Trophoblast cell (in vitro differentiated cells and primary cell): ENCODE data around the gene PFKFB3.

Source experiments
- DNase-seq, 2 donors: peaks; one replicate each; pipeline ENCODE4 v3.0.0-alpha.2; 2016
- H2AFZ ChIP-seq: 2 replicates; pipeline ENCODE4 v1.6.1; 2013; ENCODE audit warnings: low read length, moderate library complexity, mild to moderate bottlenecking; ENCODE audit not compliant: insufficient read depth, poor library complexity
- H2AK5ac ChIP-seq: 2 replicates; pipeline ENCODE4 v1.6.1; 2013; ENCODE audit warnings: mild to moderate bottlenecking, low read length
- H2BK120ac ChIP-seq: 2 replicates; pipeline ENCODE4 v1.6.1; 2013; ENCODE audit warnings: low read length, mild to moderate bottlenecking, moderate library complexity; ENCODE audit not compliant: insufficient read depth, poor library complexity
- H2BK12ac ChIP-seq: 2 replicates; pipeline ENCODE4 v1.6.1; 2013; ENCODE audit warnings: mild to moderate bottlenecking, low read length, moderate library complexity
- H2BK5ac ChIP-seq: 2 replicates; pipeline ENCODE4 v1.6.1; 2013; ENCODE audit warnings: low read length, low read depth, moderate library complexity, mild to moderate bottlenecking; ENCODE audit not compliant: poor library complexity
- H3K14ac ChIP-seq: 2 replicates; pipeline ENCODE4 v1.6.1; 2013; ENCODE audit warnings: mild to moderate bottlenecking, low read length
- H3K18ac ChIP-seq: 2 replicates; pipeline ENCODE4 v1.6.1; 2013; ENCODE audit warnings: mild to moderate bottlenecking, low read length
- H3K23ac ChIP-seq: 2 replicates; pipeline ENCODE4 v1.6.1; 2013; ENCODE audit warnings: low read length
- H3K27ac ChIP-seq: 2 replicates; pipeline ENCODE4 v1.5.1; 2013; ENCODE audit warnings: low read depth, mild to moderate bottlenecking, inconsistent platforms, low read length, moderate library complexity
- H3K27me3 ChIP-seq: 2 replicates; pipeline ENCODE4 v1.6.1; 2013; ENCODE audit warnings: inconsistent platforms, mild to moderate bottlenecking, low read length, moderate library complexity; ENCODE audit not compliant: insufficient read depth
- H3K36me3 ChIP-seq, 2 experiments: 1 replicate in 1 of 2; 2 replicates in 1 of 2; pipeline ENCODE4 v1.6.1; 2013; ENCODE audit warnings: low read length in 2 of 2, mild to moderate bottlenecking in 2 of 2, moderate library complexity in 1 of 2; ENCODE audit not compliant: insufficient read depth in 2 of 2, control insufficient read depth in 1 of 2
- H3K4ac ChIP-seq: 2 replicates; pipeline ENCODE4 v1.6.1; 2013; ENCODE audit warnings: low read depth, mild to moderate bottlenecking, low read length, moderate library complexity
- H3K4me1 ChIP-seq, 2 experiments: 1 replicate in 1 of 2; 2 replicates in 1 of 2; pipeline ENCODE4 v1.6.1; 2013; ENCODE audit warnings: low read length in 2 of 2, mild to moderate bottlenecking in 2 of 2, moderate library complexity in 1 of 2; ENCODE audit not compliant: insufficient read depth in 2 of 2, control insufficient read depth in 1 of 2
- H3K4me2 ChIP-seq: 2 replicates; pipeline ENCODE4 v1.6.1; 2013; ENCODE audit warnings: inconsistent platforms, mild to moderate bottlenecking, low read length, moderate library complexity
- H3K4me3 ChIP-seq: 2 replicates; pipeline ENCODE4 v1.5.1; 2013; ENCODE audit warnings: mild to moderate bottlenecking, low read depth, low read length, inconsistent platforms
- H3K79me1 ChIP-seq: one replicate; pipeline ENCODE4 v1.6.1; 2013; ENCODE audit warnings: low read length
- H3K79me2 ChIP-seq: 2 replicates; pipeline ENCODE4 v1.6.1; 2013; ENCODE audit warnings: low read length, mild to moderate bottlenecking; ENCODE audit not compliant: control insufficient read depth, insufficient read depth, poor library complexity
- H3K9ac ChIP-seq: 2 replicates; pipeline ENCODE4 v1.6.1; 2013; ENCODE audit warnings: mild to moderate bottlenecking, low read length
- H3K9me3 ChIP-seq: 2 replicates; pipeline ENCODE4 v1.6.1; 2013; ENCODE audit warnings: low read depth, mild to moderate bottlenecking, control low read depth, inconsistent platforms, low read length; ENCODE audit not compliant: insufficient read depth
- H4K12ac ChIP-seq: 2 replicates; pipeline ENCODE4 v1.6.1; 2013; ENCODE audit warnings: low read depth, mild to moderate bottlenecking, low read length, moderate library complexity
- H4K8ac ChIP-seq: 2 replicates; pipeline ENCODE4 v1.6.1; 2013; ENCODE audit warnings: low read depth, mild to moderate bottlenecking, low read length, moderate library complexity
- H4K91ac ChIP-seq: one replicate; pipeline ENCODE4 v1.6.1; 2013; ENCODE audit warnings: low read depth, mild to moderate bottlenecking, low read length, moderate library complexity
- WGBS: extraction: QIAGEN DNeasy Blood & Tissue Kit; methylation state at CpG from one replicate; pipeline ENCODE4 v1.1.7; 2013; ENCODE audit warnings: missing lambda C conversion rate; ENCODE audit not compliant: insufficient read length, insufficient coverage; ENCODE audit errors: extremely low coverage; 5-methylcytosine and 5-hydroxymethylcytosine counted together

The PFKFB3 gene

GRCh38 chr10:6161921-6162320, 40.8 kb upstream of the PFKFB3 start:
- Histone ChIP-seq H3K36me3 (no peaks in the 10 kb centered on the region), H3K4me1 (peaks cover 11 to 21% of the 10 kb centered on the region in 2 experiments), H3K14ac (no peak overlapping the region), H3K79me1 (peaks cover 9% of the 10 kb centered on the region), H4K91ac (no peak overlapping the region), H4K8ac (no peak overlapping the region), H3K4ac (no peak overlapping the region), H3K18ac (no peak overlapping the region), H3K4me3 (no peak overlapping the region), H4K12ac (no peak overlapping the region), H2AK5ac (no peak overlapping the region), H3K27ac (no peak overlapping the region), H2AFZ (no peak overlapping the region), H3K23ac (no peak overlapping the region), H2BK120ac (no peak overlapping the region), H2BK12ac (no peak overlapping the region), H2BK5ac (no peak overlapping the region), H3K9me3 (no peaks in the 10 kb centered on the region), H3K4me2 (no peak overlapping the region), H3K9ac (no peak overlapping the region), H3K79me2 (peaks cover 3% of the 10 kb centered on the region), H3K27me3 (no peaks in the 10 kb centered on the region)
- DNase-seq: no peak
- no CpG with 5 or more reads among the region's 3 CpGs for WGBS

GRCh38 chr10:6162589-6163356, 40.0 kb upstream of the PFKFB3 start:
- WGBS: no CpG with 5 or more reads among the region's 12 CpGs
- no peak overlapping the region for H3K23ac ChIP-seq

GRCh38 chr10:6163364-6164270, 39.1 kb upstream of the PFKFB3 start:
- no peaks in the 10 kb centered on the region for H3K27me3 ChIP-seq
- peaks cover 2% of the 10 kb centered on the region for H3K9me3 ChIP-seq
- H3K27ac ChIP-seq: peak overlapping the region; percentile 68
- peak overlapping the region; percentile 79 for H3K4me2 ChIP-seq
- peak overlapping the region; percentile 68 for H3K4me3 ChIP-seq
- no peaks in the 10 kb centered on the region for H3K36me3 ChIP-seq
- H2AK5ac ChIP-seq: peak overlapping the region; percentile 34
- peak; percentile 82 to 90 for DNase-seq
- peak overlapping the region; percentile 65 for H3K4ac ChIP-seq
- peaks cover 5% of the 10 kb centered on the region for H3K79me2 ChIP-seq
- H3K4me1 ChIP-seq: peaks cover 13 to 25% of the 10 kb centered on the region in 2 experiments
- peak overlapping the region; percentile 32 for H2BK12ac ChIP-seq
- H2AFZ ChIP-seq: peak overlapping the region; percentile 67
- no peak overlapping the region for H2BK5ac ChIP-seq
- peak overlapping the region; percentile 69 for H4K91ac ChIP-seq
- peak overlapping the region; percentile 89 for H3K18ac ChIP-seq
- peak overlapping the region; percentile 74 for H3K14ac ChIP-seq
- no peak overlapping the region for H3K23ac ChIP-seq
- H4K8ac ChIP-seq: peak overlapping the region; percentile 84
- peak overlapping the region; percentile 68 for H2BK120ac ChIP-seq
- peak overlapping the region; percentile 74 for H4K12ac ChIP-seq
- no CpG with 5 or more reads among the region's 91 CpGs for WGBS
- peaks cover 9% of the 10 kb centered on the region for H3K79me1 ChIP-seq
- H3K9ac ChIP-seq: peak overlapping the region; percentile 3

More at GRCh38 chr10:6162589-6163356, 40.0 kb upstream of the PFKFB3 start:
- Histone ChIP-seq H2BK120ac (no peak overlapping the region), H4K8ac (no peak overlapping the region), H3K14ac (no peak overlapping the region), H3K36me3 (no peaks in the 10 kb centered on the region), H3K79me1 (peaks cover 9% of the 10 kb centered on the region), H4K12ac (no peak overlapping the region), H2AK5ac (no peak overlapping the region), H3K4ac (no peak overlapping the region), H3K79me2 (peaks cover 5% of the 10 kb centered on the region), H3K4me3 (no peak overlapping the region), H3K4me1 (peaks cover 13 to 25% of the 10 kb centered on the region in 2 experiments), H3K18ac (no peak overlapping the region), H2AFZ (no peak overlapping the region), H3K9me3 (no peaks in the 10 kb centered on the region), H4K91ac (no peak overlapping the region), H3K4me2 (peak overlapping the region; percentile 21), H3K27ac (no peak overlapping the region), H3K9ac (no peak overlapping the region), H3K27me3 (no peaks in the 10 kb centered on the region), H2BK12ac (no peak overlapping the region), H2BK5ac (no peak overlapping the region)
- DNase-seq: peak in 1 of 2 donors; percentile 43

GRCh38 chr10:6164271-6165095, 38.2 kb upstream of the PFKFB3 start:
- Histone ChIP-seq H3K9ac (peak overlapping the region; percentile 3), H3K9me3 (peaks cover 2% of the 10 kb centered on the region), H4K12ac (peak overlapping the region; percentile 74), H3K4me2 (peak overlapping the region; percentile 79), H3K4ac (peak overlapping the region; percentile 65), H2AFZ (no peak overlapping the region), H3K79me1 (peaks cover 9% of the 10 kb centered on the region), H3K14ac (peak overlapping the region; percentile 74), H3K18ac (peak overlapping the region; percentile 89), H2AK5ac (peak overlapping the region; percentile 34), H2BK12ac (peak overlapping the region; percentile 32), H3K4me3 (peak overlapping the region; percentile 68), H3K23ac (no peak overlapping the region), H2BK120ac (peak overlapping the region; percentile 68), H2BK5ac (peak overlapping the region; percentile 41), H4K8ac (peak overlapping the region; percentile 84), H3K4me1 (peaks cover 13 to 25% of the 10 kb centered on the region in 2 experiments), H4K91ac (peak overlapping the region; percentile 69), H3K36me3 (no peaks in the 10 kb centered on the region), H3K27me3 (no peaks in the 10 kb centered on the region), H3K27ac (peak overlapping the region; percentile 68), H3K79me2 (peaks cover 5% of the 10 kb centered on the region)
- no CpG with 5 or more reads among the region's 16 CpGs for WGBS
- DNase-seq: peak; percentile 61 to 62
